Measurements from ENCODE around the gene PGF. TPM values are rescaled to one million over a fixed set of nuclear protein-coding genes. Genes with fewer than 3 reads are reported as not detected.
A peak's percentile ranks its signal among the peaks of the same experiment; 100 is the strongest.

The PGF gene
- total RNA-seq, 1 experiment from 2014 or later: 3.1 TPM

GRCh38 chr14:74956280-74957072, 1.1 kb upstream of the PGF start:
- no peak for DNase-seq (ENCODE audit: low spot score)

- no peak for DNase-seq (ENCODE audit: low spot score)
Measured at GRCh38 chr14:74956027-74956279, 556 bp upstream of the PGF start.

DNA sequence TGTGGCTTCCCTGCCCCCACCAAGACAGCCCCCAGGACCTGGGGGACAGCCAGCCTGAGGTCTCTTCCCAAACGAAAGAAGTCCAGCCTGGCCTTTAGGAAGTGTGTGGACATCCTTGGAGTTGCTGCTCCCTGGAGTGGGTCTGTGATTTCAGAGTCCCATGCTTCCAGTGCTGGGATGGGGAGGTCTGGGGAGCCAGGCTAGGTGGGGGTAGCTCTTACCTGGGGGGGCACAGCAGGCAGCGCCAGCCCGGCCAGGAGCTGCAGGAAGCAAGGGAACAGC, 509 bp downstream of the PGF start:
- DNase-seq (ENCODE audit: low spot score): no peak

- no peak for DNase-seq (ENCODE audit: low spot score)
Measured at GRCh38 chr14:74954232-74954946, 1.0 kb downstream of the PGF start.

DNA sequence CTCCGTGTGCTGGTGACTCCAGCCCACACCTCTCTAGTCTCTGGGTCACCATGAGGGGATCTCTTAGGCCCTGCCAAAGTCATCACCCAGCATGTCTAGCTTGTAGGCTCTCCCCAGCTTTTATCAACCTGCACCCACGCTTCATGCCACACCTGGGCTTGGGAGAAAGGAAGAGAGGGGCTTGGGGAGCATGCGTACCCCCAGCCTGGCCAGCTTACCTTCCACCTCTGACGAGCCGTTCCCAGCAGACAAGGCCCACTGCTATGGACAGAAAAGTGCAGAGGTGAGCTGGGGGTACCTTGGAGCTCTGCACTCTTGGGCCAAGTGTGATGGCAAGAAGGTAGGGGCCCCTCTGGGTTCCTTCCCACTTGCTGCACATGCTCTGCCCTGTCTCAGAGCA, 1.7 kb downstream of the PGF start:
- no peak for DNase-seq (ENCODE audit: low spot score)

- no peak for DNase-seq (ENCODE audit: low spot score)
Measured at GRCh38 chr14:74952697-74953484, 2.5 kb downstream of the PGF start.

- no peak for DNase-seq (ENCODE audit: low spot score)
Measured at GRCh38 chr14:74952180-74952665, 3.2 kb downstream of the PGF start.

DNA sequence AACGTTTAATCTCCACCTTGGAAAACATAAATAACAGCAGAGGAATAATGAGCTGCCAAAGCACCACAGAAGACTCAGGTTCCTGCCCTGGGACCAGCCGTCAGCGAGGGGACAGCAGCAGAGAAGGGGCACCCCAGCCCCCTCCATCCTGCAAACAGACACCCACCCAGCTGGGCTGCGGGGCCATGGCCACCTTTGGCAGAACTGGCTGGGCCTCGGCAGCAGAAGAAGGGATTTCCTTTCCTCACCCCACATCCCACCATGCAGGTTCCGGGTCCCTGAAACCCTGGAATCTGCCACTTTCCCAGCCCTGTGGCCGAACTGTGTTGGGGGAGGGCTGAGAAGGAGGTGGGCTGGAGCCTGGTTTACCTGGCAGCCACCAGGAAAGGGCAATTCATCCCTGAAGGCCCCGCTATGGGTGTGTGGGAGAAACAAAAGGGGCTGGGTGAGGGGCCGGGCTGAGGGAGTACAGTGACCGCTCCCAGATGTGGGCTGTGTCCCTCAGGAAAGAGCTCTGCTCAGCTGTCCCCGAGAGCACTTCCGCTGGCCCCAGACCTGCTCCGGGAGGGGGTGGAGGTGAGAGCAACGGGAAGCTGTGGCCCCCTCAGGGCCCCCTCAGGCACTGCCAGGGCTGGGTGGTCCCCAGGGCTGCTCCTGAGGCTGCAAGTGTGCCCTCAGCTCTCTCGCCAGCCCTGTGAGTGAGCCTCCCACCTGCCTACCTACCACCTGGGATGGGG, 3.8 kb downstream of the PGF start:
- no peak for DNase-seq (ENCODE audit: low spot score)

DNA sequence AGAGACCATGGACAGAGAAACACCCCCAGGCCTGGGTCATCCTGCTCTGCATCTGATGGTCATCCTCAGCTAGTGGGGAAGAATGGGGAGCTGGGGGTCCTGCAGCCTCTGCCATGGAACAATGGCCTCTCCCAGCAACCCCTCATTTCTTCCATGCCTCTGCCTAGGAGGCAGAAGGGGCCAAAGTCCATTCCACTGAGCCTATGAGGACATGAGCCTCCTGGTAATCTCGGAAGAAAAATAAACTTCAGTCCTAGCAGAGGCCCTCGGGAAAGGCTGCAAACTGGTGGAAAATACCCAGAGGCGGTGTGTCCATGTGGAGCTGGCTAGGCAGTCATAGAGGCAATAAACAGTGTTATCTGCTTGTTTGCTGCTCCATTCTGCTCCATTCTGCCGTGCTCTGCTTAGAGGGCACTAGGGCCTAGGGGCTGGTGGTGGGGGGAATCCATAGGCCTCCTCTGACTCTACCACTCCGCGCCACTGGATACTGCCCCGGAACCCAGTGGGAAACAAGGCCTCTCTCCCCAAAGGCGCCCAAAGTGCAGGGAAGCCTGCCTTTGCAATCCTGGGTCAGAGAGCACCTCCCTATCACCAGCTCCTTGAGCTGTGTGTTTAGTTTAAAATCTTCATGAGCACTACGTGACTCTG, 4.5 kb downstream of the PGF start:
- DNase-seq (ENCODE audit: low spot score): no peak

DNA sequence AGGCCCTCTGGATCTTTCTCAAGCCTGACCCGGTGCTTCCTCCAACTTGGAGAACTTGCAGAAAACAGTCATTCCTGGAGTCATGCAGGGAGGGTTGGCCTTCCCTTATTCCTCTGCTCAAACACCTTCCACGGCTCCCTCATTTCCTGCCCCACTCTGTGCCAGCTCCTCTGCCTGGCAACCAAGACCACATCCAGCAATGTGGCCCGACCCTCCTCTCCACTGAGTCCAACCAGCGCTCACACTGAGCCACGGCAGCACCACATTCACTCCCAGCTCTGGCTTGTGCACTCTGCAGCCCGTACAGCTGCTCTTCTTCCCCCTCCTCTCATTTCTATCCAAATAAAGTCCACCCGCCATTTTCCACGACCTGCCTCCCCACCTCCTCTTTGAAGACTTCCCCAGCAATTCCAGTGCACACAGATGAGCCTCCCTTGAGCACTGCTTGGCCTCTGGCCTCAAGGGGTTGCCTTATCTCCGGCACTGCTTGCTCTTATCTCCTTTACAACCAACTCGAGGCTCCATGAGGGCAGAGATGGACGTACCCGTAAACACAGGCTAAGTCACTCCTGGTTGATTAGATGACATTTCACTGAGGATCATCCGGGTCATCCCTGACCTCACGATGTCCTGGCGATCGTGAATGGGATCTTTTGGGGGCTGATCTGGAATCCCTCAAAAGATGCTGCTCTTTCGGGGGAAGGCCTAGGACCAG, 5.4 kb downstream of the PGF start:
- no peak for DNase-seq (ENCODE audit: low spot score)

DNA sequence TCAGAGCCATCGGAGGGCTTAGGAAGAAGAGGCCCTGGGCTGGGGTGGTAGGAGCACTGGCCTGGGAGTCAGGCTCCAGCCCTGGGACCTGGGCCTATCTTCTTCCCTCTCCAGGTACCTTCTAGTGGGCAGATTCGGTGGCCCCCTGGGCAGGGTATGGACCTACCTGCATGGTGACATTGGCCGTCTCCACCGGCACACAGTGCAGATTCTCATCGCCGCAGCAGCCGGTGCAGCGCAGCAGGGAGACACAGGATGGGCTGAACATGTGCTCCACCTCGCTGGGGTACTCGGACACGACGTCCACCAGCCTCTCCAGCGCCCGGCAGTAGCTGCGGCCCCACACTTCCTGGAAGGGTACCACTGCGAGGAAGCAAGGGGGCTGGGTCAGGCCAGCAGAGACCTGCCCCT, 6.2 kb downstream of the PGF start:
- no peak for DNase-seq (ENCODE audit: low spot score)

DNA sequence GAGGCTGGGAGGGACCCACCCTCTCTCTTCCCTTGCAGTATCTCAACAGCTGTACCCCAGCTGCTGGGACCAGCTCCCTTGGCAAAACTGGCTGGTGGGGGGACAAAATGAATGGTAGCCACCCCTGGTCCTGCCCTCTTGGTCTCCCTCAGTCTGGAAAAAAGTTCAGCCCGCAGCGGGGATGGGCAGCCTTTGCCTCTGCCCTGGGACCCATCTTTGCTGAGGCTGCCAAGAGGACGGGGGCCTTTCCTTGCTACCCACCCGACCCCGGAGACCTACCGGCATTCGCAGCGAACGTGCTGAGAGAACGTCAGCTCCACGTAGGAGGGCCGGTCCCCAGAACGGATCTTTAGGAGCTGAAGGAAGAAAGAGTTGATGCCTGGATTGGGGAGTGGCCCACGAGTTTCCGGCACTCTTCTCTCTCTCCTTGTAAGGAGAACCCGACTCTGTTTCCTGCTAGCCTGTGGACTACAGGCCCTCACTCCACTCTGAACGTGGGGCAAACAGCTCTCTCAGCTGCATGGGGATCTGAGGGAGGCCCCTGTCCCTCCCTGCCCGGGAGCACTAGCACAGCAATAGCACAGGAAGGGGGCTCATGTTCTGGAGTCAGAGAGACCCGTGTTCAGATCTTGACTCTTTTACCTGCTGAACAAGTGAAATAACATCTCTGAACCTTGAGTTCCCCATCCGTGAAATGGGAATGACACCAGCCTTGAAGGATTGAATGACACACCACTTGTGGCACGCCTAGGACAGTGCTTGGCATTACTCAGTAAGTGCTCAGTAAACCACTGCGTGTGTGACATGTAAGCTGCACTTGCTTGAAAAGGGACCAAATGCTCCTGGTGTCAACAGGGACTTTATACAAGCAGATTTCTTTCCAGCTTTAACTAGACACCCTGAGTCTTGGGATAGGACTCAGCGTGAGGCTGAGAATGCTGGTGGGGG, 6.9 kb downstream of the PGF start:
- DNase-seq (ENCODE audit: low spot score): no peak

DNA sequence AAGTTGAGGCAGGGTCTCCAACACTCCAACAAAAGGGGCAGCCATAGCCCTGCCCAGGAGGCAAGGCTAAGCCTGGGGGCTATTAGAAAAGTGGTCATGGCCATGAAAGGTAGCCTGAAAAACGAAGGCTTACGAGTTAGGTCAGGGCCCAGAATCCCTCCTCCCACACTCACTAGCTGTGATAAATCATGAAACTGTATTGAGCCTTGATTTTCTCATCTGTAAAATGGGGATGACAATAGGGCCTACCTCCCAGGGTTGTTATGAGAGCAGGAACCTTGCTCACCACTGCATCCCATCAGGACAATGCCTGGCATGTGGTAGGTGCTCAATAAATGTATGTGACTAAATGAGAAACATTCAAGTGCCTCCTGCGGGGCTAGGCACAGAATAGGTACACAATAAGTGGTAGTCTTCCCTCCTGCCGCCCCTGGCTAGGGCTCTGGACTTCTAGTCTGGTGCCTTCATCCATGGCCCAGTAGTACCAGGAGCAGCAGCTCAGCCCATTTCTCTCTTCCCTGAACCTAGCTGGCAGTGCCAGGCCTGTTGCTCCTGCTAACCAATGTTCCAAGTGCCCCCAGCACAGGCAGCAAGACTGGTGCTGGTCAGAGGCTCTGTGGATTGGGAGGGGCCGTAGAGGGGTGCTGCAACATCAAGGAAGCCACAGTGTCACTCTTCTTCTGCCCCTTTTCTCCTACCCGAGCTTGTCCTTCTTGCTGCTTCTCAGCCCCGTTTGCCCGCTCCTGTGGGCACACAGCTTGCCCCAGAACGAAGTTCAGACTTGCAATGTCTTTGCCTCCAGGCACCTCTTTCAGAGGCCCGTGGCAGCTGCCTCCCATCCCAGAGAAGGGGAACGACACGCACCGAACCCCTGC, 7.8 kb downstream of the PGF start:
- no peak for DNase-seq (ENCODE audit: low spot score)

DNA sequence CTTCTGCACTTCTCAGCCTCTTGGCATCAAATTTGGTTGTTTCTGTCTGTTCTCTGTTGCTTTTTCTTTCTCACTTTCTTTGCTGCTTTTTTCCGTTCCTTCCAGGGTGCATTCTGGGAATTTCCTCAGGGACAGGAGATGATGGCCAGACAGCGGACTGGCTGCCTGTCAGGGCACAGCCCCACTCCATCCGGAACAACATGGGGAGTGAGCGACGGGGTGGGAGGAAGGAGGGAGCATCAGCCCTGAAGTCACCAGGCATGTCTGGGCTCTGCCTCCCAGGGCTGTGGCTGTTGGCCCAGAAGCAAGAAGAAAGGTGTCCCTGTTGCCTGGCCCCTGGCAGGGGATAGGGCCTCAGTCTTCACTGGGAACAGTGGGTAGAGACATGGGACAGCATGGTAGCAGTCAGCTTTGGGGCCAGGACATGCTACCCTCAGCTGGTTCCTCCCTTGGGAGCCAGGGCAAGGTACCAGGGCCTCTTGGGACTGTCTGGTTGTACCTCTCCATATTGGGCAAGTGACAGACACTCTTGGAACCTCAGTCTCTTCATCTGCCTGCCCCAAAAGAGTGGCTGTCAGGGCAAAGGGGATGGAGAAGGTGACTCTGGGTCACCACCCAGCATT, 8.6 kb downstream of the PGF start:
- DNase-seq (ENCODE audit: low spot score): no peak

GRCh38 chr14:74945852-74946658, 9.3 kb downstream of the PGF start:
- DNase-seq (ENCODE audit: low spot score): peak; percentile 56

DNA sequence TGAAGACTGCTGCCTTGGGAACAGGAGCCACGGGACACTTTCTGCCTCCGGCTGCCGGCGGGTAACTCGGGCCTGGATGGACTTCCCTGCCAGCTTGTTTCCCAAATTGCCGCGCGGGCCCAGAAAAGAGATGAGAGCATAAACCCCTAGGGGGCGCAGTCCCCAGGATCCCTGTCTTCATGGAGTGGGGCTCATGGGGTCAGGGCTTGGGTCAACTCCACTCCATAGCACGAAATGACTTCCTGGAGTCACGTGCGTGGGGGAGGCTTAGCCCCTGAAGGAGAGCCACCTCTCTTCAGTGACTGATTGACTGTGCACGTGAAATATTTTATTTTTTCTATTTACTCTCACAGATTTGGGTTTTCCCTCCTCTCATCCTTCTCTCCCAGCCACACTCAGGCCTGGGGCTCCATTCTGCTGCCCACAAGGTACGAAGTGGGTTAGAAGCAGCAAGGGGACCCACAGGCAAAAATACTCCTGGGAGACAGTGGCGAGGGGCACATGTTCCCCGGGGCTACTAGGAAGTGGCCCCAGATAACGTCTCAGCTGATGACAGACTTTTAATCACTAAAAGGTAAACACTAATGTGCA, 10.0 kb downstream of the PGF start:
- DNase-seq (ENCODE audit: low spot score): no peak

DNA sequence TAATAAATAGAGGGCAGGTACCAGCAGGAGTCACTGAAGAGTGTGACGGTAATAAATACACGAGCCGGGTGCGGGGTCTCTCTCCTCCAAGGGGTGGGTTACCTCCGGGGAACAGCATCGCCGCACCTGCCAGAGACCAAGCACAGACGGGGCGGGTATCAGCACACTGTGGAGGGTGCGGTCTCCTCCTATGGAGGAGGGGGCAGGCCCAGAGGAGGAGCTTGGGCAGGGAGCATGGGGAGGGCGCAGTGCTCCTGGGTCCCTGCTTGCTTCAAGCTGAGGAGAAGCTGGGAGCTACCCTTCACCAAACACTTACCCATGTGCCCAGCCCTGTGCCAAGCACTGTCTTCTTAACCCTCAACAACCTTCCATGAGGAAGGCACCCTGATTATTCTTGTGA, 12.8 kb downstream of the PGF start:
- no peak for DNase-seq (ENCODE audit: low spot score)
